Endothelial cell of umbilical vein (primary cell): Measurements from ENCODE around the gene ITGA2B. TPM values are rescaled to one million over a fixed set of nuclear protein-coding genes. Genes with fewer than 3 reads are reported as not detected.

ENCODE experiments used
- BruUV-seq: library from RNA; stranded (reverse); fragments of 400-500 nt; replicated peaks from 2 replicates; lab custom pipeline; 2021; lab: Mats Ljungman, UMichigan
- CTCF ChIA-PET: fragments of 300-600, 350-600 bp; sonication (Branson Sonifier 250); formaldehyde crosslinking; loops from one replicate; lab custom pipeline; 2021; ENCODE audit warnings: antibody characterized with exemption, inconsistent platforms; lab: Charles Lee
- POLR2A ChIA-PET: fragments of 300-600, 350-600 bp; sonication (Branson Sonifier 250); formaldehyde crosslinking; loops from one replicate; lab custom pipeline; 2021; ENCODE audit warnings: antibody characterized with exemption, inconsistent platforms; lab: Charles Lee
- DNase-seq: peaks from one replicate; pipeline ENCODE4 v3.0.0-alpha.2; 2011; ENCODE audit warnings: low read depth, low spot score
- FAIRE-seq: peaks from 2 replicates; lab custom pipeline; 2011; peaks lifted over from hg19 to GRCh38; lab: Jason Lieb, UNC
- H2AFZ ChIP-seq: 2 replicates; pipeline ENCODE4 v1.6.0; 2012; ENCODE audit warnings: low read depth, low read length, control low read depth, inconsistent platforms
- H3K27ac ChIP-seq: 2 replicates; pipeline ENCODE4 v1.5.1; 2011; ENCODE audit warnings: low read depth, mild to moderate bottlenecking, control low read depth, low read length, moderate library complexity; ENCODE audit not compliant: insufficient read depth
- H3K27me3 ChIP-seq, 2 experiments: 2 replicates each; pipeline versions ENCODE4 v1.6.0 to v1.6.1; 2011; ENCODE audit warnings: low read length in 2 of 2, mixed read lengths in 1 of 2; ENCODE audit not compliant: control insufficient read depth in 2 of 2, insufficient read depth in 2 of 2
- H3K36me3 ChIP-seq, 2 experiments: 2 replicates in 1 of 2; 3 replicates in 1 of 2; pipeline ENCODE4 v1.5.1; 2011; ENCODE audit warnings: low read length in 2 of 2, mild to moderate bottlenecking in 1 of 2, moderate library complexity in 1 of 2; ENCODE audit not compliant: control insufficient read depth in 2 of 2, insufficient read depth in 2 of 2; ENCODE audit errors: extremely low read depth in 1 of 2
- H3K4me1 ChIP-seq: 3 replicates; pipeline ENCODE4 v1.5.1; 2011; ENCODE audit warnings: mild to moderate bottlenecking, low read length; ENCODE audit not compliant: control insufficient read depth, insufficient read depth; ENCODE audit errors: extremely low read depth
- H3K4me2 ChIP-seq: 2 replicates; pipeline ENCODE4 v1.6.1; 2011; ENCODE audit warnings: low read length, control low read depth, mixed read lengths; ENCODE audit not compliant: insufficient read depth
- H3K4me3 ChIP-seq, 3 experiments: fragments of 200-600 bp in 1 of 3; sonication (generic), shearing (Covaris generic) in 1 of 3; replicated peaks in 1 of 3; 2 replicates each; pipeline ENCODE4 v1.5.1; 2011 to 2016; ENCODE audit warnings: control low read depth in 3 of 3, low read length in 3 of 3, mild to moderate bottlenecking in 2 of 3, inconsistent platforms in 1 of 3, low read depth in 1 of 3, moderate library complexity in 1 of 3; ENCODE audit not compliant: insufficient read depth in 1 of 3
- H3K79me2 ChIP-seq: 2 replicates; pipeline ENCODE4 v1.6.0; 2012; ENCODE audit warnings: low read length, inconsistent platforms; ENCODE audit not compliant: control insufficient read depth, insufficient read depth
- H3K9ac ChIP-seq: replicated peaks from 2 replicates; pipeline ENCODE3; 2011; ENCODE audit warnings: low read length, control low read depth; ENCODE audit not compliant: insufficient read depth; ENCODE audit errors: extremely low read depth
- H3K9me1 ChIP-seq: replicated peaks from 3 replicates; pipeline ENCODE4 v1.6.0; 2011; ENCODE audit warnings: mild to moderate bottlenecking, low read length; ENCODE audit not compliant: control insufficient read depth, insufficient read depth; ENCODE audit errors: extremely low read depth
- H3K9me3 ChIP-seq: replicated peaks from 2 replicates; pipeline ENCODE4 v1.5.1; 2012; ENCODE audit warnings: low read length, inconsistent platforms; ENCODE audit not compliant: control insufficient read depth, insufficient read depth
- H4K20me1 ChIP-seq: replicated peaks from 2 replicates; pipeline ENCODE3; 2011; ENCODE audit warnings: mild to moderate bottlenecking, low read length; ENCODE audit not compliant: control insufficient read depth, insufficient read depth; ENCODE audit errors: extremely low read depth
- EZH2 ChIP-seq: IDR thresholded peaks from 2 replicates; pipeline ENCODE4 v1.6.1; 2012; ENCODE audit warnings: borderline replicate concordance, low read depth, mild to moderate bottlenecking, moderate library complexity, low read length, inconsistent platforms; ENCODE audit not compliant: severe bottlenecking
- FOS ChIP-seq: IDR thresholded peaks from 2 replicates; pipeline ENCODE4 v1.6.1; 2011; ENCODE audit warnings: mild to moderate bottlenecking, low read length, moderate library complexity, borderline replicate concordance; ENCODE audit not compliant: insufficient read depth
- GATA2 ChIP-seq: IDR thresholded peaks from 2 replicates; pipeline ENCODE4 v1.7.0; 2011; ENCODE audit warnings: low read depth, mild to moderate bottlenecking, moderate library complexity, mixed read lengths, low read length; ENCODE audit not compliant: insufficient read length, insufficient read depth
- JUN ChIP-seq: IDR thresholded peaks from 2 replicates; pipeline ENCODE4 v1.6.1; 2011; ENCODE audit warnings: borderline replicate concordance, low read depth; ENCODE audit not compliant: insufficient read length, insufficient read depth
- MYC ChIP-seq: IDR thresholded peaks from one replicate; pipeline ENCODE4 v1.6.1; 2011; ENCODE audit warnings: mild to moderate bottlenecking, low read depth, low read length
- POLR2A ChIP-seq: IDR thresholded peaks from 2 replicates; pipeline ENCODE4 v1.6.1; 2012; ENCODE audit warnings: low read depth, mild to moderate bottlenecking, control low read depth, low read length
- POLR2AphosphoS5 ChIP-seq: IDR thresholded peaks from 2 replicates; pipeline ENCODE4 v1.6.1; 2012; ENCODE audit warnings: low read depth, mild to moderate bottlenecking, control low read depth, low read length, moderate library complexity; ENCODE audit not compliant: insufficient read depth
- dilution Hi-C: fragments of 300-500 bp; cut with MboI; formaldehyde crosslinking; loops from one replicate; pipeline ENCODE4 v1.15.0; 2019; ENCODE audit warnings: low sequenced_read_pairs; ENCODE audit not compliant: extremely low pct_ligation_motif_present
- intact Hi-C: fragments of 100-400 bp; cut with micrococcal nuclease; formaldehyde crosslinking; loops from one replicate; pipeline ENCODE4 v1.10.0; 2022
- polyA plus RNA-seq, 4 experiments: library from polyadenylated mRNA; depleted of rRNA in 3 of 4; stranded (reverse) in 3 of 4; unstranded in 1 of 4; fragments of >200 nt; gene quantifications; 2 replicates each; pipeline versions ENCODE4 v1.2.1 to v1.2.3, GENCODE V29; 2011 to 2012; ENCODE audit warnings: missing spikeins in 1 of 4
- total RNA-seq: library from RNA; stranded (reverse); gene quantifications from 2 replicates; pipeline ENCODE4 v1.2.3, GENCODE V29; 2021
- TF ChIP-seq, protein P1 (sequence below), 2 donors: IDR thresholded peaks; 1 replicate in 1 of 2; 2 replicates in 1 of 2; pipeline ENCODE4 v1.5.1; 2011; ENCODE audit warnings: low read length in 2 of 2, mild to moderate bottlenecking in 2 of 2, moderate library complexity in 2 of 2, control low read depth in 1 of 2, inconsistent platforms in 1 of 2, low read depth in 1 of 2; ENCODE audit not compliant: insufficient read depth in 1 of 2; ENCODE audit errors: extremely low read depth in 1 of 2
- TF ChIP-seq, protein P2 (sequence below): IDR thresholded peaks from 2 replicates; pipeline ENCODE4 v1.6.1; 2011; ENCODE audit not compliant: insufficient read depth, insufficient read length

Gene ITGA2B
- total and polyA plus RNA-seq, 2 donors (not counting 3 experiments of a cell fraction or from before 2014, with no cell fraction given): 0.26 to 0.82 TPM

DNA sequence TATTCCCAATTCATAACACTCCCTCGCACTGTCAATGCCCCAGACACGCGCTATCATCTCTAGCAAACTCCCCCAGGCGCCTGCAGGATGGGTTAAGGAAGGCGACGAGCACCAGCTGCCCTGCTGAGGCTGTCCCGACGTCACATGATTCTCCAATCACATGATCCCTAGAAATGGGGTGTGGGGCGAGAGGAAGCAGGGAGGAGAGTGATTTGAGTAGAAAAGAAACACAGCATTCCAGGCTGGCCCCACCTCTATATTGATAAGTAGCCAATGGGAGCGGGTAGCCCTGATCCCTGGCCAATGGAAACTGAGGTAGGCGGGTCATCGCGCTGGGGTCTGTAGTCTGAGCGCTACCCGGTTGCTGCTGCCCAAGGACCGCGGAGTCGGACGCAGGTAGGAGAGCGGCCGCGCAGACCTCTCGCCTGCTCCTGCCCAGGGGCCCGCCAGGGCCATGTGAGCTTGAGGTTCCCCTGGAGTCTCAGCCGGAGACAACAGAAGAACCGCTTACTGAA is 44.5 kb downstream of the ITGA2B start, which contains the start of gene GRN:
Gene GRN (plus strand): TSS at position 364 of the 515 bp plus-strand sequence. CDS start 3,863 bp downstream, outside the sequence.
- TF ChIP-seq JUN (no peak), FOS (no peak), GATA2 (no peak), EZH2 (no peak), POLR2A (peak; percentile 96), POLR2AphosphoS5 (peak; percentile 85), MYC (no peak)
- TF ChIP-seq, protein P1, sequence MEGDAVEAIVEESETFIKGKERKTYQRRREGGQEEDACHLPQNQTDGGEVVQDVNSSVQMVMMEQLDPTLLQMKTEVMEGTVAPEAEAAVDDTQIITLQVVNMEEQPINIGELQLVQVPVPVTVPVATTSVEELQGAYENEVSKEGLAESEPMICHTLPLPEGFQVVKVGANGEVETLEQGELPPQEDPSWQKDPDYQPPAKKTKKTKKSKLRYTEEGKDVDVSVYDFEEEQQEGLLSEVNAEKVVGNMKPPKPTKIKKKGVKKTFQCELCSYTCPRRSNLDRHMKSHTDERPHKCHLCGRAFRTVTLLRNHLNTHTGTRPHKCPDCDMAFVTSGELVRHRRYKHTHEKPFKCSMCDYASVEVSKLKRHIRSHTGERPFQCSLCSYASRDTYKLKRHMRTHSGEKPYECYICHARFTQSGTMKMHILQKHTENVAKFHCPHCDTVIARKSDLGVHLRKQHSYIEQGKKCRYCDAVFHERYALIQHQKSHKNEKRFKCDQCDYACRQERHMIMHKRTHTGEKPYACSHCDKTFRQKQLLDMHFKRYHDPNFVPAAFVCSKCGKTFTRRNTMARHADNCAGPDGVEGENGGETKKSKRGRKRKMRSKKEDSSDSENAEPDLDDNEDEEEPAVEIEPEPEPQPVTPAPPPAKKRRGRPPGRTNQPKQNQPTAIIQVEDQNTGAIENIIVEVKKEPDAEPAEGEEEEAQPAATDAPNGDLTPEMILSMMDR (IDR thresholded peaks at IDR 0.05; ENCODE audit: extremely low read depth in 1 of 2, insufficient read depth in 1 of 2, low read depth in 1 of 2, low read length in 2 of 2): no peak
- TF ChIP-seq, protein P2, sequence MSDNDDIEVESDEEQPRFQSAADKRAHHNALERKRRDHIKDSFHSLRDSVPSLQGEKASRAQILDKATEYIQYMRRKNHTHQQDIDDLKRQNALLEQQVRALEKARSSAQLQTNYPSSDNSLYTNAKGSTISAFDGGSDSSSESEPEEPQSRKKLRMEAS: peak; percentile 84
- dilution Hi-C loops: no loop called here
- FAIRE-seq: peak; percentile 99
- peak within 1 kb of the TSS; percentile 61 for H3K9ac ChIP-seq
- H3K27me3 ChIP-seq: peaks cover 0 to 2% of the 10 kb centered on the region in 2 experiments
- peak within 1 kb of the TSS; percentile 31 to 70 (median 62) for H3K4me3 ChIP-seq
- H3K36me3 ChIP-seq: peaks cover 0 to 11% of the 10 kb centered on the region in 2 experiments
- H3K27ac ChIP-seq: peak within 1 kb of the TSS; percentile 4
- H4K20me1 ChIP-seq: no peaks in the 10 kb centered on the region
- no TSS peak for BruUV-seq
- H3K79me2 ChIP-seq: peaks cover 2% of the 10 kb centered on the region
- intact Hi-C loops: loop anchor here (1.0 to 2.0 kb wide), 4 partner anchors 14 to 145 kb away; no protein-coding TSS in a partner anchor
- no peaks in the 10 kb centered on the region for H3K9me3 ChIP-seq
- no peaks in the 10 kb centered on the region for H3K9me1 ChIP-seq
- ChIA-PET POLR2A (interaction anchor here (0.6 to 1.6 kb wide), 3 partner anchors 141 to 162 kb away, joined by 3 to 4 read pairs (median 3); partner anchors contain the start of gene TMUB2), CTCF (interaction anchor here (1.0 to 3.2 kb wide), 18 partner anchors 9 to 229 kb away, joined by 3 to 37 read pairs (median 6); partner anchors contain the start of genes FAM171A2 and TMUB2)
- DNase-seq: peak; percentile 99
- no peaks in the 10 kb centered on the region for H3K4me1 ChIP-seq
- peak within 1 kb of the TSS; percentile 60 for H3K4me2 ChIP-seq
- peak within 1 kb of the TSS; percentile 32 for H2AFZ ChIP-seq
